Stimulated activated naive CD4-positive, alpha-beta T cell (primary cell): ENCODE data around the gene TMEM219.

ENCODE experiments used
- DNase-seq, 6 experiments: peaks; one replicate each; lab custom pipeline; 2025; lab: John Stamatoyannopoulos, UW

The TMEM219 gene

GRCh38 chr16:29995324-29995910 lies 33.5 kb downstream of the TMEM219 start, which contains the start of gene HIRIP3:
Gene HIRIP3, minus strand, starts transcription at chr16:29995617. Its CDS starts 12 bp downstream, at chr16:29995605.
- peak; percentile 77 to 98 (median 87) for DNase-seq

- peak; percentile 95 to 99 (median 98) for DNase-seq
Measured at GRCh38 chr16:29995911-29996765, 34.3 kb downstream of the TMEM219 start, which contains the start of gene INO80E. Gene INO80E, plus strand, starts transcription at chr16:29996241. Its CDS starts 70 bp downstream, at chr16:29996311.

GRCh38 chr16:29996766-29997250 lies 34.9 kb downstream of the TMEM219 start:
- no peak for DNase-seq

- DNase-seq: no peak
Measured at GRCh38 chr16:29999605-30000004, 37.7 kb downstream of the TMEM219 start.

- no peak for DNase-seq
Measured at GRCh38 chr16:30000735-30001631, 39.1 kb downstream of the TMEM219 start.

GRCh38 chr16:30002614-30003346 lies 40.9 kb downstream of the TMEM219 start:
- DNase-seq: no peak

GRCh38 chr16:30003670-30004423 lies 42.0 kb downstream of the TMEM219 start:
- DNase-seq: no peak

- DNase-seq: no peak
Measured at GRCh38 chr16:30004424-30004776, 42.5 kb downstream of the TMEM219 start.

- no peak for DNase-seq
Measured at GRCh38 chr16:30004811-30005242, 42.9 kb downstream of the TMEM219 start.

- DNase-seq: peak in 4 of 6 experiments; percentile 17 to 39 (median 24)
Measured at GRCh38 chr16:30005341-30006094, 43.6 kb downstream of the TMEM219 start.

GRCh38 chr16:30006095-30006473 lies 44.2 kb downstream of the TMEM219 start:
- no peak for DNase-seq

- DNase-seq: no peak
Measured at GRCh38 chr16:30006659-30007377, 44.9 kb downstream of the TMEM219 start.

GRCh38 chr16:30007378-30007895 lies 45.6 kb downstream of the TMEM219 start:
- DNase-seq: no peak

GRCh38 chr16:30009085-30009862 lies 47.4 kb downstream of the TMEM219 start:
- DNase-seq: no peak

GRCh38 chr16:30009990-30010843 lies 48.3 kb downstream of the TMEM219 start:
- peak in 1 of 6 experiments; percentile 14 for DNase-seq

GRCh38 chr16:30010844-30011713 lies 49.2 kb downstream of the TMEM219 start, which contains the start of gene DOC2A:
Gene DOC2A, minus strand, starts transcription at chr16:30011027. Its CDS starts 805 bp downstream, at chr16:30010222.
- DNase-seq: peak in 5 of 6 experiments; percentile 5 to 38 (median 20)
